Breast epithelium (tissue), 3 donors: Measurements from ENCODE around the gene PDSS2.

Experiments used
- CTCF ChIP-seq, 3 donors: fragments of 450-650 bp; IDR thresholded peaks; one replicate each; pipeline ENCODE4 v1.5.1; 2016 to 2017; ENCODE audit warnings: antibody characterized with exemption in 3 of 3, mild to moderate bottlenecking in 3 of 3, moderate library complexity in 3 of 3
- POLR2A ChIP-seq: fragments of 450-650 bp; IDR thresholded peaks from one replicate; pipeline ENCODE4 v1.6.1; 2016; ENCODE audit warnings: antibody characterized with exemption, mild to moderate bottlenecking, moderate library complexity
- POLR2AphosphoS5 ChIP-seq, 3 donors: sonication (generic); formaldehyde crosslinking; IDR thresholded peaks; one replicate each; pipeline ENCODE4 v1.6.1; 2017; ENCODE audit warnings: antibody characterized with exemption in 3 of 3

DNA sequence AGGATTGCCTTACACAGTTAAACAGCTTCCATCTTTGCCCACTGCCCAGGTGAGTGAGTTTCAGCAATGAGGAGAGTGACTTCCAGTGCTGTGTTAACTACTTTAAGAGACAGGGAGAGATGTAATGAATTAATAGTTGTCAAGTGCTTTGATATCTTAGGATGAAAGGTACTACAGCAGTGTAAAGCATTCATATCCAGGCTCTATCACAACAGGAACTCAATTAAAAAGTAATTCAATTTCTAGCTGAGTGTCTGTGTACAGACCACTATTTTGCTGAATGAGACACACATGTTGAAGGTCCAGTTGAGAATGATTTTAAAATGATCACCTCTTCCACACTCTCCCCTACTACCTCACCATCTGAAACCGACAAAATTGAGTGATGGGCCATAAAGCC, 273.3 kb downstream of the PDSS2 start:
- no peak for TF ChIP-seq POLR2A
- TF ChIP-seq CTCF (IDR thresholded peaks at IDR 0.05) = no peak
- TF ChIP-seq POLR2AphosphoS5 (IDR thresholded peaks at IDR 0.05) = no peak
